IMR-90 (cell line): ENCODE results near the gene LSM12. TPM values are rescaled to one million over a fixed set of nuclear protein-coding genes. Genes with fewer than 3 reads are reported as not detected.

ENCODE experiments used
- ATAC-seq: fragments of 200-7000 bp; cut with Tn5 transposase; 2 replicates; pipeline ENCODE4 v1.9.1; 2020; ENCODE audit warnings: low read depth, mild to moderate bottlenecking, moderate library complexity
- BruUV-seq: library from RNA; stranded (reverse); fragments of 400-500 nt; replicated peaks from 2 replicates; lab custom pipeline; 2021; lab: Mats Ljungman, UMichigan
- CTCF ChIA-PET: fragments of 300-600 bp; formaldehyde crosslinking; extraction: SDS; loops from one replicate; lab custom pipeline; 2021; ENCODE audit warnings: antibody characterized with exemption; lab: Yijun Ruan, JAX
- POLR2A ChIA-PET: fragments of 300-600 bp; sonication (Branson Sonifier 250); formaldehyde crosslinking; loops from one replicate; lab custom pipeline; 2022; ENCODE audit warnings: antibody characterized with exemption; ENCODE audit not compliant: unreplicated experiment; lab: Charles Lee
- DNase-seq: peaks from one replicate; pipeline ENCODE4 v3.0.0; 2013
- H2AFZ ChIP-seq: replicated peaks from 2 replicates; pipeline ENCODE3; 2013; ENCODE audit warnings: low read length, mild to moderate bottlenecking; ENCODE audit not compliant: poor library complexity
- H2AK5ac ChIP-seq: 2 replicates; pipeline ENCODE4 v1.6.1; 2013; ENCODE audit warnings: low read depth, low read length, inconsistent platforms
- H2AK9ac ChIP-seq: replicated peaks from 2 replicates; pipeline ENCODE3; 2013; ENCODE audit warnings: mild to moderate bottlenecking, low read depth, low read length, moderate library complexity; ENCODE audit not compliant: poor library complexity
- H2BK120ac ChIP-seq: 2 replicates; pipeline ENCODE4 v1.6.1; 2013; ENCODE audit warnings: low read depth, low read length, inconsistent platforms
- H2BK15ac ChIP-seq: 3 replicates; pipeline ENCODE4 v1.6.1; 2013; ENCODE audit warnings: low read depth, low read length, inconsistent platforms
- H2BK20ac ChIP-seq: 2 replicates; pipeline ENCODE4 v1.6.1; 2013; ENCODE audit warnings: low read depth, mild to moderate bottlenecking, inconsistent platforms, low read length, moderate library complexity
- H2BK5ac ChIP-seq: 2 replicates; pipeline ENCODE4 v1.6.1; 2013; ENCODE audit warnings: mild to moderate bottlenecking, low read depth, low read length, inconsistent platforms; ENCODE audit not compliant: poor library complexity, severe bottlenecking
- H3K14ac ChIP-seq: replicated peaks from 2 replicates; pipeline ENCODE4 v1.6.1; 2013; ENCODE audit warnings: low read depth, low read length, inconsistent platforms
- H3K18ac ChIP-seq: 2 replicates; pipeline ENCODE4 v1.6.1; 2013; ENCODE audit warnings: low read depth, low read length, control low read depth
- H3K23ac ChIP-seq: 2 replicates; pipeline ENCODE4 v1.6.1; 2013; ENCODE audit warnings: low read depth, low read length, inconsistent platforms
- H3K27ac ChIP-seq: 2 replicates; pipeline ENCODE4 v1.5.1; 2013; ENCODE audit warnings: mild to moderate bottlenecking, control low read depth, low read length; ENCODE audit not compliant: insufficient read depth
- H3K27me3 ChIP-seq: 2 replicates; pipeline ENCODE4 v1.6.1; 2013; ENCODE audit warnings: low read length; ENCODE audit not compliant: control insufficient read depth, insufficient read depth
- H3K36me3 ChIP-seq: 2 replicates; pipeline ENCODE4 v1.6.1; 2013; ENCODE audit warnings: low read length, mixed read lengths; ENCODE audit not compliant: control insufficient read depth, insufficient read depth
- H3K4ac ChIP-seq: 2 replicates; pipeline ENCODE4 v1.6.1; 2013; ENCODE audit warnings: low read depth, low read length, inconsistent platforms
- H3K4me1 ChIP-seq: 2 replicates; pipeline ENCODE4 v1.6.1; 2013; ENCODE audit warnings: low read length, mixed read lengths; ENCODE audit not compliant: control insufficient read depth, insufficient read depth
- H3K4me2 ChIP-seq: 2 replicates; pipeline ENCODE4 v1.6.1; 2013; ENCODE audit warnings: low read depth, mild to moderate bottlenecking, control low read depth, low read length, moderate library complexity
- H3K4me3 ChIP-seq: 2 replicates; pipeline ENCODE4 v1.5.1; 2013; ENCODE audit warnings: low read depth, mild to moderate bottlenecking, control low read depth, low read length, moderate library complexity; ENCODE audit not compliant: insufficient read depth
- H3K56ac ChIP-seq: 2 replicates; pipeline ENCODE4 v1.6.1; 2013; ENCODE audit warnings: low read length, inconsistent platforms; ENCODE audit not compliant: insufficient read depth; ENCODE audit errors: extremely low read depth
- H3K79me1 ChIP-seq, 2 experiments: 2 replicates each; pipeline ENCODE4 v1.6.1; 2013; ENCODE audit warnings: low read length in 2 of 2, inconsistent platforms in 1 of 2, low read depth in 1 of 2
- H3K9ac ChIP-seq: 2 replicates; pipeline ENCODE4 v1.6.1; 2013; ENCODE audit warnings: low read depth, low read length, control low read depth
- H3K9me1 ChIP-seq: 2 replicates; pipeline ENCODE4 v1.6.1; 2013; ENCODE audit warnings: low read length, inconsistent platforms; ENCODE audit not compliant: insufficient read depth
- H3K9me3 ChIP-seq: 2 replicates; pipeline ENCODE4 v1.6.1; 2013; ENCODE audit warnings: low read length; ENCODE audit not compliant: control insufficient read depth, insufficient read depth
- H4K20me1 ChIP-seq: 2 replicates; pipeline ENCODE4 v1.6.1; 2013; ENCODE audit warnings: low read length, inconsistent platforms; ENCODE audit not compliant: insufficient read depth
- H4K5ac ChIP-seq: 2 replicates; pipeline ENCODE4 v1.6.1; 2013; ENCODE audit warnings: mild to moderate bottlenecking, low read depth, low read length, control low read depth
- H4K8ac ChIP-seq, 2 experiments: 2 replicates each; pipeline ENCODE4 v1.6.1; 2013; ENCODE audit warnings: low read depth in 2 of 2, low read length in 2 of 2, control low read depth in 1 of 2, inconsistent platforms in 1 of 2
- H4K91ac ChIP-seq: 2 replicates; pipeline ENCODE4 v1.6.1; 2013; ENCODE audit warnings: low read depth, low read length, inconsistent platforms; ENCODE audit not compliant: insufficient read depth
- CEBPB ChIP-seq: IDR thresholded peaks from 2 replicates; pipeline ENCODE4 v1.6.1; 2012; ENCODE audit warnings: low read depth, low read length, improper control_type of control experiment
- CHD1 ChIP-seq: IDR thresholded peaks from 2 replicates; pipeline ENCODE4 v1.6.1; 2012; ENCODE audit warnings: low read depth, low read length, improper control_type of control experiment
- CTCF ChIP-seq: conservative IDR thresholded peaks from 2 replicates; pipeline ENCODE4 v1.5.1; 2012; ENCODE audit warnings: mild to moderate bottlenecking, low read depth, low read length, improper control_type of control experiment
- MAFK ChIP-seq: IDR thresholded peaks from 2 replicates; pipeline ENCODE4 v1.6.1; 2012; ENCODE audit warnings: low read depth, low read length, improper control_type of control experiment
- MAZ ChIP-seq: IDR thresholded peaks from 2 replicates; pipeline ENCODE4 v1.6.1; 2012; ENCODE audit warnings: low read depth, mild to moderate bottlenecking, low read length, improper control_type of control experiment, moderate library complexity, borderline replicate concordance
- MXI1 ChIP-seq: IDR thresholded peaks from 2 replicates; pipeline ENCODE4 v1.6.1; 2012; ENCODE audit warnings: low read depth, mild to moderate bottlenecking, low read length, moderate library complexity, borderline replicate concordance
- NFE2L2 ChIP-seq: fragments of 150-350 bp; IDR thresholded peaks from 2 replicates; pipeline ENCODE4 v1.6.1; 2016; ENCODE audit warnings: low read depth, mild to moderate bottlenecking, low read length
- POLR2A ChIP-seq: IDR thresholded peaks from 2 replicates; pipeline ENCODE4 v1.6.1; 2012; ENCODE audit warnings: mild to moderate bottlenecking, low read depth, low read length
- RAD21 ChIP-seq: IDR thresholded peaks from 2 replicates; pipeline ENCODE4 v1.6.1; 2012; ENCODE audit warnings: low read length, improper control_type of control experiment
- RFX5 ChIP-seq: IDR thresholded peaks from 2 replicates; pipeline ENCODE4 v1.8.0; 2012; ENCODE audit warnings: low read depth, mild to moderate bottlenecking, low read length, moderate library complexity
- SMC3 ChIP-seq: fragments of 150-350 bp; IDR thresholded peaks from 2 replicates; pipeline ENCODE4 v1.6.1; 2016; ENCODE audit warnings: low read depth, mild to moderate bottlenecking, antibody characterized with exemption, low read length, moderate library complexity
- whole genome bisulfite sequencing, 2 experiments: methylation state at CpG; one replicate each; pipeline versions ENCODE4 v1.1.5 to v1.1.7; 2013; ENCODE audit warnings: missing lambda C conversion rate in 2 of 2; ENCODE audit not compliant: insufficient read length in 1 of 2; ENCODE audit errors: extremely low coverage in 2 of 2; 5-methylcytosine and 5-hydroxymethylcytosine counted together
- dilution Hi-C: fragments of 300-500 bp; cut with HindIII; formaldehyde crosslinking; loops from one replicate; pipeline ENCODE4 v1.14.3; 2018; ENCODE audit warnings: low sequenced_read_pairs; ENCODE audit not compliant: unreplicated experiment
- in situ Hi-C: fragments of 300-500 bp; cut with MboI; formaldehyde crosslinking; loops from 3 replicates; pipeline ENCODE4 v1.14.3; 2019; ENCODE audit warnings: low sequenced_read_pairs, inconsistent platforms, mixed read lengths
- intact Hi-C: fragments of 100-400 bp; cut with micrococcal nuclease; formaldehyde crosslinking; loops from 2 replicates; pipeline ENCODE4 v1.10.0; 2022
- polyA plus RNA-seq, 3 experiments: library from polyadenylated mRNA; depleted of rRNA; stranded (reverse); fragments of >200 nt; gene quantifications; 2 replicates each; pipeline ENCODE4 v1.2.3, GENCODE V29; 2012; ENCODE audit warnings: low replicate concordance in 1 of 3
- total RNA-seq: library from RNA; depleted of rRNA; stranded (reverse); fragments of >200 nt; gene quantifications from 2 replicates; pipeline ENCODE4 v1.2.3, GENCODE V29; 2012

LSM12 gene
- total and polyA plus RNA-seq, 2 of the 4 experiments (the other 2 are of a cell fraction) = 38.0 to 41.0 TPM

- H2BK15ac ChIP-seq = no peak overlapping the region
- ChIA-PET CTCF (no interaction called here), POLR2A (no interaction called here)
- no peak overlapping the region for H3K9ac ChIP-seq
- dilution Hi-C loops (no loop called here), intact Hi-C loops (no loop called here), in situ Hi-C loops (loop anchor here (5.0 kb wide), 1 partner anchor 59 kb away; the partner anchor contains the start of gene PPY)
- H3K4me2 ChIP-seq = no peak overlapping the region
- BruUV-seq = no TSS peak
- H3K14ac ChIP-seq = no peak overlapping the region
- H3K18ac ChIP-seq = no peak overlapping the region
- H3K79me1 ChIP-seq = no peaks in the 10 kb centered on the region
- H3K9me3 ChIP-seq = no peaks in the 10 kb centered on the region
- H3K36me3 ChIP-seq = no peaks in the 10 kb centered on the region
- H3K27me3 ChIP-seq = peaks cover 7% of the 10 kb centered on the region
- no peak overlapping the region for H2BK5ac ChIP-seq
- DNase-seq = no peak
- H2AK5ac ChIP-seq = no peak overlapping the region
- H4K8ac ChIP-seq = no peak overlapping the region; a peak in 1 of 4 replicates
- no peaks in the 10 kb centered on the region for H4K20me1 ChIP-seq
- H3K9me1 ChIP-seq = peaks cover 6% of the 10 kb centered on the region
- no peak overlapping the region for H3K4me3 ChIP-seq
- no peak overlapping the region for H2AFZ ChIP-seq
- peaks cover 5% of the 10 kb centered on the region for H3K4me1 ChIP-seq
- no peak overlapping the region for H3K56ac ChIP-seq
- TF ChIP-seq MAZ = no peak
- TF ChIP-seq NFE2L2 = no peak
- no peak for TF ChIP-seq CHD1
- no peak for TF ChIP-seq SMC3
- TF ChIP-seq RAD21 = no peak
- TF ChIP-seq CTCF = no peak
- TF ChIP-seq MAFK = no peak
- no peak for TF ChIP-seq CEBPB
- no peak for TF ChIP-seq RFX5
- no peak for TF ChIP-seq POLR2A
- TF ChIP-seq MXI1 = no peak
- H2BK20ac ChIP-seq = no peak overlapping the region
- H4K91ac ChIP-seq = no peak overlapping the region
- WGBS, 2 experiments = no CpG with 5 or more reads among the region's 6 CpGs
- H3K23ac ChIP-seq = no peak overlapping the region
- H4K5ac ChIP-seq = no peak overlapping the region
- H2BK120ac ChIP-seq = 0 out of 2 replicates have a peak overlapping the region, but pooled peaks have one; percentile 19
- ATAC-seq = no peak
- no peak overlapping the region for H3K27ac ChIP-seq
- H2AK9ac ChIP-seq = no peak overlapping the region
- H3K4ac ChIP-seq = no peak overlapping the region
Observed at GRCh38 chr17:44000871-44001460, 65.5 kb downstream of the LSM12 start.
